Measurements from ENCODE around the gene SNAI3. TPM values are rescaled to one million over a fixed set of nuclear protein-coding genes. Genes with fewer than 3 reads are reported as not detected.
A peak's percentile ranks its signal among the peaks of the same experiment; 100 is the strongest.

SNAI3 gene
- total and polyA plus RNA-seq, 2 experiments from 2014 or later: 10.3 to 19.4 TPM

- no peak for TF ChIP-seq STAT1 (IDR thresholded peaks at IDR 0.05; ENCODE audit: unreplicated experiment)
- no peak for TF ChIP-seq EZH2 (IDR thresholded peaks at IDR 0.05; ENCODE audit: low read depth, unreplicated experiment)
- TF ChIP-seq REST (IDR thresholded peaks at IDR 0.05; ENCODE audit: unreplicated experiment): no peak
- TF ChIP-seq ETS1 (IDR thresholded peaks at IDR 0.05): no peak
- no peak for TF ChIP-seq EZH2phosphoT487 (IDR thresholded peaks at IDR 0.05; ENCODE audit: unreplicated experiment)
- TF ChIP-seq NANOG (IDR thresholded peaks at IDR 0.05; ENCODE audit: borderline replicate concordance): no peak
- TF ChIP-seq JUNB (IDR thresholded peaks at IDR 0.05; ENCODE audit: unreplicated experiment): no peak
These were observed 45.6 kb downstream of the SNAI3 start (continued) for GRCh38 chr16:88640498-88641247.

GRCh38 chr16:88640039-88640495 is 46.2 kb downstream of the SNAI3 start:
- no peaks in the 10 kb centered on the region for H3K79me2 ChIP-seq (replicated peaks; ENCODE audit: insufficient read depth)
- H3K27me3 Mint-ChIP-seq (ENCODE audit: insufficient read depth, low read depth, poor library complexity): peaks cover 40% of the 10 kb centered on the region
- H3K9me2 ChIP-seq (ENCODE audit: insufficient read depth): no peaks in the 10 kb centered on the region
- no peak overlapping the region for H3K27ac Mint-ChIP-seq
- peak overlapping the region; percentile 74; the same call in 1 of the 2 replicates for H3K4me2 ChIP-seq
- H2AFZ ChIP-seq: no peak overlapping the region; the same call in 1 of the 2 replicates
- peaks cover 15% of the 10 kb centered on the region for H3K4me1 ChIP-seq (ENCODE audit: insufficient read depth)
- peak overlapping the region; percentile 30; the same call in 1 of the 2 replicates for H3K4me3 ChIP-seq
- peaks cover 40% of the 10 kb centered on the region for H3K4me1 Mint-ChIP-seq
- H3K36me3 Mint-ChIP-seq (ENCODE audit: low read depth): peaks cover 15% of the 10 kb centered on the region; the same call in 2 of the 3 replicates
- TF ChIP-seq POLR2AphosphoS5 (IDR thresholded peaks at IDR 0.05; ENCODE audit: low read depth) (no peak), ZNF331 (CRISPR knock-in tag; IDR thresholded peaks at IDR 0.05; ENCODE audit: low read depth) (no peak), REST (IDR thresholded peaks at IDR 0.05; ENCODE audit: unreplicated experiment) (no peak), NANOG (IDR thresholded peaks at IDR 0.05; ENCODE audit: borderline replicate concordance) (no peak)
- no peak overlapping the region for H3K27ac ChIP-seq (ENCODE audit: low read depth)
- no peak for ATAC-seq
- peaks cover 6% of the 10 kb centered on the region; the same call in 2 of the 3 replicates for H3K9me3 Mint-ChIP-seq
- H3F3A ChIP-seq (replicated peaks; ENCODE audit: low read depth): 0 out of 2 replicates have a peak, but pooled peaks cover 13% of the 10 kb centered on the region
- no peaks in the 10 kb centered on the region; the same call in 1 of the 2 replicates for H3K27me3 ChIP-seq (ENCODE audit: insufficient read depth)
- H3K4me3 Mint-ChIP-seq: peak overlapping the region; percentile 53; the same call in 2 of the 3 replicates
- H3K36me3 ChIP-seq (ENCODE audit: insufficient read depth): no peaks in the 10 kb centered on the region
- DNase-seq (ENCODE audit: low spot score): no peak
- no peaks in the 10 kb centered on the region; the same call in 1 of the 2 replicates for H4K20me1 ChIP-seq (replicated peaks; ENCODE audit: insufficient read depth)

Data from GM23338 (cell line).